Ovary (tissue), 3 donors: ENCODE data around the gene APOA1.

ENCODE experiments used
- CTCF ChIP-seq, 3 donors: fragments of 450-650 bp in 2 of 3; fragments of 200-600 bp in 1 of 3; IDR thresholded peaks; one replicate each; pipeline versions ENCODE4 v1.5.1 to v1.8.0; 2016 to 2022; ENCODE audit warnings: antibody characterized with exemption in 3 of 3, mild to moderate bottlenecking in 1 of 3
- EP300 ChIP-seq: sonication (generic); formaldehyde crosslinking; IDR thresholded peaks from one replicate; pipeline ENCODE4 v1.6.1; 2017; ENCODE audit warnings: antibody characterized with exemption
- POLR2A ChIP-seq: fragments of 450-650 bp; IDR thresholded peaks from one replicate; pipeline ENCODE4 v1.6.1; 2017; ENCODE audit warnings: antibody characterized with exemption, mild to moderate bottlenecking, moderate library complexity
- donor health status: DM: no; HTN: no; CAD: no.

GRCh38 chr11:116830184-116830912, 7.1 kb downstream of the APOA1 start:
- no peak for TF ChIP-seq CTCF (IDR thresholded peaks at IDR 0.05)
- no peak for TF ChIP-seq POLR2A
- TF ChIP-seq EP300, result no peak
